Measurements from ENCODE around the gene ANKZF1. TPM values are rescaled to one million over a fixed set of nuclear protein-coding genes. Genes with fewer than 3 reads are reported as not detected.

ANKZF1 gene
- polyA plus RNA-seq, 3 donors: 7.6 to 79.3 (median 10.4) TPM

- H3K79me2 ChIP-seq (ENCODE audit: insufficient read depth, low read length): no peaks in the 10 kb centered on the region
- H3K27me3 ChIP-seq (ENCODE audit: control insufficient read depth in 2 of 2, insufficient read depth in 2 of 2, low read length in 2 of 2): no peaks in the 10 kb centered on the region
- H3K36me3 ChIP-seq (replicated peaks in 1 of 2; ENCODE audit: control insufficient read depth in 1 of 2, insufficient read depth in 2 of 2, low read length in 2 of 2): peaks cover 47 to 49% of the 10 kb centered on the region in 2 donors
- no peaks in the 10 kb centered on the region for H3K9me3 ChIP-seq (replicated peaks in 1 of 2; ENCODE audit: control insufficient read depth in 1 of 2, insufficient read depth in 1 of 2, low read length in 2 of 2)
- 100% methylated on average over 10 of the region's 17 CpGs for WGBS (ENCODE audit: insufficient coverage)
- Mint-ChIP-seq H3K27ac (no peak overlapping the region), H3K27me3 (ENCODE audit: low read depth in 3 of 3) (peaks cover 0 to 6% (median 5%) of the 10 kb centered on the region in 3 donors), H3K4me3 (no peak overlapping the region), H3K4me1 (peaks cover 2% of the 10 kb centered on the region), H3K9me3 (peaks cover 0 to 1% (median 0%) of the 10 kb centered on the region in 7 donors), H3K36me3 (peaks cover 52% of the 10 kb centered on the region in 2 donors)
- H2AFZ ChIP-seq (ENCODE audit: insufficient read depth, low read depth, low read length, poor library complexity, severe bottlenecking): no peak overlapping the region
- peaks cover 5% of the 10 kb centered on the region for H4K20me1 ChIP-seq (ENCODE audit: insufficient read depth, low read length)
- no peak overlapping the region for H3K4me2 ChIP-seq (replicated peaks; ENCODE audit: extremely low read depth, low read length, poor library complexity, severe bottlenecking)
- TF ChIP-seq CTCF (IDR thresholded peaks at IDR 0.05): no peak
- no peaks in the 10 kb centered on the region for H3K4me1 ChIP-seq (ENCODE audit: control insufficient read depth in 1 of 2, insufficient read depth in 2 of 2, low read length in 2 of 2)
- no peak overlapping the region for H3K27ac ChIP-seq (ENCODE audit: low read depth in 1 of 2, low read length in 2 of 2)
- intact Hi-C loops (cut with micrococcal nuclease): no loop called here
- H3K4me3 ChIP-seq (replicated peaks in 1 of 3; ENCODE audit: low read depth in 2 of 3, low read length in 3 of 3): no peak overlapping the region
- DNase-seq: no peak
- H3K9ac ChIP-seq (ENCODE audit: insufficient read depth, low read length, poor library complexity, severe bottlenecking): no peak overlapping the region
Measured at GRCh38 chr2:219285894-219286425, 56.4 kb downstream of the ANKZF1 start.

Other genes with a start within 250 kb of the ANKZF1 start
- gene FEV, start 244.6 kb upstream of the ANKZF1 start, polyA plus RNA-seq: not detected
- not detected for gene CRYBA2, start 236.4 kb upstream of the ANKZF1 start, polyA plus RNA-seq
- not detected for gene CFAP65, start 188.3 kb upstream of the ANKZF1 start, polyA plus RNA-seq
- gene IHH, start 168.9 kb upstream of the ANKZF1 start, polyA plus RNA-seq: not detected
- 10 to 100 TPM; 12.6 to 20.9 (median 20.3) TPM for gene NHEJ1, start 69.0 kb upstream of the ANKZF1 start, polyA plus RNA-seq
- gene SLC23A3, start 59.8 kb upstream of the ANKZF1 start, polyA plus RNA-seq: 1 to 10 TPM in 1 of 3 donors, not detected in 2; 1.1 TPM
- gene CNPPD1, start 52.9 kb upstream of the ANKZF1 start, polyA plus RNA-seq: 100 to 1,000 TPM in 1 of 3 donors, 10 to 100 TPM in 2; 68.8 to 109 (median 71.3) TPM
- 10 to 100 TPM; 37.7 to 60.9 (median 39.4) TPM for gene RETREG2, start 51.5 kb upstream of the ANKZF1 start, polyA plus RNA-seq
- 10 to 100 TPM; 45.7 to 98.9 (median 53.2) TPM for gene ZFAND2B, start 23.0 kb upstream of the ANKZF1 start, polyA plus RNA-seq
- 1 to 10 TPM in 1 of 3 donors, under 1 TPM in 2; 0.28 to 4.8 (median 0.58) TPM for gene ABCB6, start 10.8 kb upstream of the ANKZF1 start, polyA plus RNA-seq
- gene ATG9A, start 170 bp upstream of the ANKZF1 start, polyA plus RNA-seq: 10 to 100 TPM; 24.7 to 55.2 (median 26.3) TPM
- gene GLB1L, start 15.6 kb downstream of the ANKZF1 start, polyA plus RNA-seq: 10 to 100 TPM in 1 of 3 donors, 1 to 10 TPM in 2; 4.0 to 11.7 (median 7.7) TPM
- gene STK16, start 15.7 kb downstream of the ANKZF1 start, polyA plus RNA-seq: 10 to 100 TPM; 16.7 to 40.7 (median 17.8) TPM
- gene TUBA4B, start 23.4 kb downstream of the ANKZF1 start, polyA plus RNA-seq: not detected
- gene TUBA4A, start 24.1 kb downstream of the ANKZF1 start, polyA plus RNA-seq: 100 to 1,000 TPM in 1 of 3 donors, 10 to 100 TPM in 2; 72.7 to 452 (median 81.9) TPM
- gene DNAJB2, start 49.6 kb downstream of the ANKZF1 start, polyA plus RNA-seq: 10 to 100 TPM in 1 of 3 donors, 1 to 10 TPM in 2; 1.7 to 55.4 (median 1.9) TPM
- gene PTPRN, start 79.6 kb downstream of the ANKZF1 start, polyA plus RNA-seq: not detected
- not detected for gene RESP18, start 102.9 kb downstream of the ANKZF1 start, polyA plus RNA-seq
- gene DNPEP, start 158.1 kb downstream of the ANKZF1 start, polyA plus RNA-seq: 10 to 100 TPM; 51.6 to 83.1 (median 60.6) TPM
- gene DES, start 188.6 kb downstream of the ANKZF1 start, polyA plus RNA-seq: 1 to 10 TPM; 2.4 to 4.0 (median 2.4) TPM
- not detected for gene SPEG, start 205.0 kb downstream of the ANKZF1 start, polyA plus RNA-seq

All from CD14-positive monocyte (primary cell).